ENCODE data around the gene HES7. TPM values are rescaled to one million over a fixed set of nuclear protein-coding genes. Genes with fewer than 3 reads are reported as not detected.
A peak's percentile ranks its signal among the peaks of the same experiment; 100 is the strongest.

The HES7 gene
- total RNA-seq, 4 donors from 2014 or later: 2.1 TPM; not detected in 3

DNA sequence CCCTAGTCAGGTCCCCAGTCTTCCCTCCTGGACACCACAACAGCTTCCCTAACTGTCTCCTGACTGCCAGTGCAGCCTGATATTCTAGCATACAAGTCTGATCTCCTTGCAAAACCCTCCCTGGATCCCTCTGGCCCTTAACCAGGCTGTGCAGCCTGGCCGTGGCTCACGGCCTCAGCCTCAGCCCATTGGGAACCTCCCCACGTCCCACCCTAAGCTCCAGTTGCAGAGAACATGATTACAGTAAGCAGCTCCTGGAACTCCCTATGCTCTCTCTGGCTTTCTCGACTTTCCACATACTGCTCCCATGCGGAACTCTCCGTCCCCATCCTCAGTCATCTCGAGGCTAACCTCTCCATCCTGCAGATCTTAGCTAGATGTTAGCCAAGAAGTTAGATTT lies 49.4 kb downstream of the HES7 start:
- 40 to 50% methylated on average over 7 of the region's 7 CpGs for WGBS, 2 donors
- TF ChIP-seq, protein P1, sequence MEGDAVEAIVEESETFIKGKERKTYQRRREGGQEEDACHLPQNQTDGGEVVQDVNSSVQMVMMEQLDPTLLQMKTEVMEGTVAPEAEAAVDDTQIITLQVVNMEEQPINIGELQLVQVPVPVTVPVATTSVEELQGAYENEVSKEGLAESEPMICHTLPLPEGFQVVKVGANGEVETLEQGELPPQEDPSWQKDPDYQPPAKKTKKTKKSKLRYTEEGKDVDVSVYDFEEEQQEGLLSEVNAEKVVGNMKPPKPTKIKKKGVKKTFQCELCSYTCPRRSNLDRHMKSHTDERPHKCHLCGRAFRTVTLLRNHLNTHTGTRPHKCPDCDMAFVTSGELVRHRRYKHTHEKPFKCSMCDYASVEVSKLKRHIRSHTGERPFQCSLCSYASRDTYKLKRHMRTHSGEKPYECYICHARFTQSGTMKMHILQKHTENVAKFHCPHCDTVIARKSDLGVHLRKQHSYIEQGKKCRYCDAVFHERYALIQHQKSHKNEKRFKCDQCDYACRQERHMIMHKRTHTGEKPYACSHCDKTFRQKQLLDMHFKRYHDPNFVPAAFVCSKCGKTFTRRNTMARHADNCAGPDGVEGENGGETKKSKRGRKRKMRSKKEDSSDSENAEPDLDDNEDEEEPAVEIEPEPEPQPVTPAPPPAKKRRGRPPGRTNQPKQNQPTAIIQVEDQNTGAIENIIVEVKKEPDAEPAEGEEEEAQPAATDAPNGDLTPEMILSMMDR (IDR thresholded peaks at IDR 0.05): no peak
- TF ChIP-seq EP300 (IDR thresholded peaks at IDR 0.05) (no peak), POLR2A (IDR thresholded peaks at IDR 0.05) (no peak)
- no peak for DNase-seq (ENCODE audit: low spot score in 2 of 2)
- H3K9me3 ChIP-seq: no peaks in the 10 kb centered on the region
- H3K27ac ChIP-seq: no peak overlapping the region
- H3K36me3 ChIP-seq: no peaks in the 10 kb centered on the region
- H3K4me1 ChIP-seq: peaks cover 0 to 31% (median 13%) of the 10 kb centered on the region in 4 donors
- peaks cover 0 to 86% of the 10 kb centered on the region in 2 donors for H3K27me3 ChIP-seq
- no peak overlapping the region for H3K4me3 ChIP-seq

DNA sequence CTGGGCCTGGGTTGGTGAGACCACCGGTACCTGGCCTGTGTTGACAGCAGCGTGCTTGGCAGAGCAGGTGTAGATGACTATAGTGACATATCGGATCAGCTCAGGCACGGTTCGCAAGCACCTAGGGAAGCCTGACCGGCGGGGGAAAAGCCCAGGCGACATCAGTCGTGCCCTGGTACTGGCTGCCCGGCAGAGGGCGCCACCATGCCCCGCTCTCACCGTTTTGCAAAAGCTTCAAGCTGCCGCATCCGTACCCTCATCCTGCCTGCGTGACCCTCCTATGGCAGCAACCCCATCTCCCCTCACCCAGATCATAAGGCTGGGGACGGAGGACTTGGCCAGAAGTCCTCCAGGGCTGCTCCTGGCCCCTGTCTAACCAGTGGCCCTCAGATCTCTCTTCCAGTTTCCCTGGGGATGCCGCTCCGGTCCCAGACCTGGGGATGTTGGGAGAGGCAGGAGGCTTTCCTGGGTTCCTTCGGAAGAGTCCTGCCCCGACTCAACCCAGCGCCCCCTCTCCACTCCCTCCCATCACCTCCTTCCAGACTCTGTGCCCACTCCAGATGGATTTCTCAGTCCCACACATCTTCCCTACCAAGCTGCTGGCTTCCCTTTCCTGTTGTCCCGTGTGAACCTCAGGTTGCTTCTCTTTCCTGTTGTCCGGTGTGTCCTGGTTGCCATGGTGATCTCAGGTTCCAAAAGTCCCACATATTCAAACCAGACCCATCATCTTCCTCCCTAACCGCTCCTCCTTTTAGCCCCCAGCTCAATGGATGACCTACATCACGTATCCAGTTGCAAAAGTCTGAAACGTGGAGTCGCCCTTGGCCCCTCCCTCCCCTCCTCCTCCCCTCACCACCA lies 50.0 kb downstream of the HES7 start:
- Histone ChIP-seq H3K4me3 (peak overlapping the region in 2 of 4 donors; percentile 3 to 12), H3K27ac (no peak overlapping the region), H3K36me3 (no peaks in the 10 kb centered on the region), H3K4me1 (peaks cover 0 to 27% (median 13%) of the 10 kb centered on the region in 4 donors), H3K27me3 (peaks cover 0 to 79% of the 10 kb centered on the region in 2 donors), H3K9me3 (no peaks in the 10 kb centered on the region)
- TF ChIP-seq, protein P1 (IDR thresholded peaks at IDR 0.05): peak; percentile 62 to 91 (median 81)
- TF ChIP-seq EP300 (IDR thresholded peaks at IDR 0.05): no peak
- 4 to 11% methylated on average over 17 to 28 of the region's 28 CpGs for WGBS, 2 donors
- DNase-seq (ENCODE audit: low spot score in 2 of 2): no peak

DNA sequence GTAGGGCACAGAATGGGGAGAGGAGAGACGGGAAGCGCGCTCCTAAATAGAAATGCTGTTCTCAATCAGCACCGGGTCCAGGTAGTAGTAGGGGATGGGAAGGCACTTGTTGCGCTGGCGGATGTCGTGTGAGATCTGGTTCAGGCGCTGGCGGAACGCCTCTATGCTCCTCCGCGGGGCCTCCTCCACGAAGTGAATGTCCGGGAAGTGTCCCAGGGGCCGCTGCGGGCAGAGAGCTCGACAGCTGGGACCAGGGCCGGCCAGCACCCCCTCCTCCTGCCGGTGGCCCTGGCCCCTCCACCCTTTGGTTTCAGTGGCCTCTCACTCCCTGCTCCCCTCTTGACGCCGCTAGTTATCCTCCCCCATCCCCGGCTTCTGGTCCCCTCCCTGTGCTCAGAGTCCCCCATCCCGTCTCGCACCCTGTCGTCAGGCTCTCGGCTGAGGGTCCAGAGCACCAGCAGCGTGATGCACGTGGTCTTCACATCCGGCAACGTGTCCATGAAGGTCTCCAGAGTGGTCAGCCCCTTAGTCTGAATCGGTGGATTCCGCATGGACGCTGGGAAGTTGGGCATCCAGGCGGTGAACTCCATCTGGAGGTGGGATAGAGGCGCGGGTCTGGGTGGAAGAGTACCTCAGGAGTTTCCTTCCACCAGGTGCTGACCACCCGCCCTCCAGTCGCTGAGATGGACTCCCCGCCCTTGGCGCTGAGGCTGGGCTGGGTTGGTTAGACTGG lies 51.0 kb downstream of the HES7 start:
- no peaks in the 10 kb centered on the region for H3K36me3 ChIP-seq
- no peak overlapping the region for H3K27ac ChIP-seq
- no peak for DNase-seq (ENCODE audit: low spot score in 2 of 2)
- peaks cover 0 to 69% of the 10 kb centered on the region in 2 donors for H3K27me3 ChIP-seq
- H3K4me1 ChIP-seq: peaks cover 0 to 27% (median 13%) of the 10 kb centered on the region in 4 donors
- no peaks in the 10 kb centered on the region for H3K9me3 ChIP-seq
- TF ChIP-seq POLR2A (IDR thresholded peaks at IDR 0.05) (no peak), EP300 (IDR thresholded peaks at IDR 0.05) (no peak)
- TF ChIP-seq, protein P1 (IDR thresholded peaks at IDR 0.05): no peak
- 2 to 8% methylated on average over 35 to 40 of the region's 40 CpGs for WGBS, 2 donors
- peak overlapping the region in 1 of 4 donors; percentile 8 for H3K4me3 ChIP-seq

DNA sequence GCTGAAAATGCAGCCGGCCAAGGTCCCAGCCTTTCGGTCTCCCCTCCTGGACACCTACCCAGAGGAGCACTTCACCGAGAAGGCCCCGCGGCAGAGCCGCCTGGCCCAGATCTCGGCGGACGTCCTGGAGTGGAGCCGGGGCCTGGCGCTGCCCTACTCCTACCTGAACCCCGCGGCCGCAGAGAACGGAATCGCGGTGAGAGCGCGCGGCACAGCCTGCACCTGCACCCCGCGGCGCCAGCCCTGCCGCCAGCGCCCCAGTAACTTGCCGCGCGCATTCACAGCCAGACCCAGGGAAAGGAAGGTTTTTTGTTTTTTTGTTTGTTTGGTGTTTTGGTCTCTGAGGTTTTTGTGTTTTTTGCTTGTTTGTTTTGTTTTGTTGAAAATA lies 51.6 kb downstream of the HES7 start:
- no peak for DNase-seq (ENCODE audit: low spot score in 2 of 2)
- 11 to 15% methylated on average over 17 to 28 of the region's 28 CpGs for WGBS, 2 donors
- Histone ChIP-seq H3K9me3 (no peaks in the 10 kb centered on the region), H3K36me3 (no peaks in the 10 kb centered on the region), H3K4me1 (peaks cover 0 to 27% (median 13%) of the 10 kb centered on the region in 4 donors), H3K27ac (no peak overlapping the region), H3K4me3 (no peak overlapping the region), H3K27me3 (peaks cover 0 to 64% of the 10 kb centered on the region in 2 donors)
- TF ChIP-seq EP300 (IDR thresholded peaks at IDR 0.05) (no peak), POLR2A (IDR thresholded peaks at IDR 0.05) (no peak)
- TF ChIP-seq, protein P1 (IDR thresholded peaks at IDR 0.05): no peak

DNA sequence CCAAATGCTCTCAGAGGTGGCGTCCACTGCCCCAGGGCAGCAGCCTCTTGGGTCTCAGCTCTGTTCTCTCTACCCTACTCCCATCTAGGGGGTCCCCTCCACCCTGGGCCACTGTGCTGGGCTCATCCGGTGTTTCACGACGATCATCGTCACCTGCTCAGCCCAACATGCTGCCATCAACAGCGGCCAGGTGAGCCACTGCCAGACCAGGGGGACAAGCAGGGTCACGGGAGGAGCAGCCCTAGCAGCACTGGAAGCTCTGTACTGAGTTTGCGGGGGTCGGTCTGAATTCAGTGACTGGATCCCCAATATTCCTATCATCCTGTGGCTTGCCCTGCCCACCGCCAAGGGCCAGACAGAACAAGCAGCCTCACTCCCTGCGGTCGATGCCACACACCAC lies 52.4 kb downstream of the HES7 start:
- WGBS, 2 donors: 83 to 96% methylated on average over 9 to 12 of the region's 12 CpGs
- peaks cover 0 to 56% of the 10 kb centered on the region in 2 donors for H3K27me3 ChIP-seq
- no peak for DNase-seq (ENCODE audit: low spot score in 2 of 2)
- H3K27ac ChIP-seq: no peak overlapping the region
- H3K4me1 ChIP-seq: peaks cover 0 to 27% (median 13%) of the 10 kb centered on the region in 4 donors
- H3K9me3 ChIP-seq: no peaks in the 10 kb centered on the region
- no peak for TF ChIP-seq EP300 (IDR thresholded peaks at IDR 0.05)
- H3K36me3 ChIP-seq: no peaks in the 10 kb centered on the region
- no peak overlapping the region for H3K4me3 ChIP-seq

Small RNAs within 50 kb of the gene (small RNA-seq; reads per million reads assigned to genes)
- not detected for gene MIR4314

Other genes with a start within 250 kb of the HES7 start
- 100 to 1,000 TPM in 3 of 4 donors, 10 to 100 TPM in 1; 80.4 to 202 (median 125) TPM for gene CHD3, start 235.3 kb downstream of the HES7 start, total RNA-seq
- gene RNF227, start 207.8 kb downstream of the HES7 start, total RNA-seq: 10 to 100 TPM in 1 of 4 donors, 1 to 10 TPM in 3; 2.6 to 41.2 (median 3.8) TPM
- gene KCNAB3, start 194.2 kb downstream of the HES7 start, total RNA-seq: 1 to 10 TPM; 1.1 to 6.0 (median 1.4) TPM
- gene TRAPPC1, start 192.2 kb downstream of the HES7 start, total RNA-seq: 10 to 100 TPM; 24.1 to 39.3 (median 36.8) TPM
- gene CNTROB, start 191.9 kb downstream of the HES7 start, total RNA-seq: 10 to 100 TPM; 22.4 to 38.0 (median 28.0) TPM
- under 1 TPM in 1 of 4 donors, not detected in 3; 0.30 TPM for gene GUCY2D, start 121.5 kb downstream of the HES7 start, total RNA-seq
- gene ALOX15B, start 85.0 kb downstream of the HES7 start, total RNA-seq: 10 to 100 TPM in 2 of 4 donors, 1 to 10 TPM in 2; 3.8 to 22.8 (median 9.3) TPM
- not detected for gene ALOX12B, start 36.4 kb downstream of the HES7 start, total RNA-seq
- not detected for gene ALOXE3, start 5.6 kb downstream of the HES7 start, total RNA-seq
- 100 to 1,000 TPM; 157 to 328 (median 204) TPM for gene PER1, start 28.3 kb upstream of the HES7 start, total RNA-seq
- 10 to 100 TPM; 48.0 to 72.1 (median 59.0) TPM for gene VAMP2, start 38.8 kb upstream of the HES7 start, total RNA-seq
- 10 to 100 TPM; 28.2 to 47.1 (median 38.2) TPM for gene TMEM107, start 52.3 kb upstream of the HES7 start, total RNA-seq
- 10 to 100 TPM; 13.8 to 22.4 (median 19.4) TPM for gene BORCS6, start 66.1 kb upstream of the HES7 start, total RNA-seq
- 10 to 100 TPM; 31.2 to 78.1 (median 39.6) TPM for gene AURKB, start 86.5 kb upstream of the HES7 start, total RNA-seq
- gene CTC1, start 124.0 kb upstream of the HES7 start, total RNA-seq: 10 to 100 TPM; 22.3 to 30.1 (median 25.3) TPM
- gene PFAS, start 125.2 kb upstream of the HES7 start, total RNA-seq: 10 to 100 TPM; 19.2 to 39.9 (median 29.5) TPM
- 10 to 100 TPM; 23.0 to 35.4 (median 25.1) TPM for gene RANGRF, start 164.6 kb upstream of the HES7 start, total RNA-seq
- 1 to 10 TPM; 2.5 to 7.0 (median 6.1) TPM for gene SLC25A35, start 171.3 kb upstream of the HES7 start, total RNA-seq
- gene ARHGEF15, start 186.1 kb upstream of the HES7 start, total RNA-seq: 10 to 100 TPM in 2 of 4 donors, 1 to 10 TPM in 2; 6.7 to 77.7 (median 12.0) TPM
- not detected for gene ODF4, start 215.7 kb upstream of the HES7 start, total RNA-seq